CD4-positive, alpha-beta T cell treated with Interleukin-17A for 1 hour (primary cell): Measurements from ENCODE around the gene TRAPPC4.
"Not testable (repeated sequence)": the region's sequence is repeated elsewhere in the genome, so short reads cannot be mapped to it uniquely, and the experiment has no call there.

Experiments
- DNase-seq: peaks from one replicate; pipeline ENCODE4 v3.0.0-alpha.2; 2020

Gene TRAPPC4

GRCh38 chr11:119014209-119014924 is 4.2 kb upstream of the TRAPPC4 start:
- DNase-seq = no peak

GRCh38 chr11:119015054-119015611 is 3.4 kb upstream of the TRAPPC4 start:
- DNase-seq = no peak

- no peak for DNase-seq
Measured at GRCh38 chr11:119016216-119017009, 2.2 kb upstream of the TRAPPC4 start.

- DNase-seq = not testable (repeated sequence)
Measured at GRCh38 chr11:119017377-119017776, 1.2 kb upstream of the TRAPPC4 start.

GRCh38 chr11:119019996-119020395 is 1.4 kb downstream of the TRAPPC4 start:
- no peak for DNase-seq

GRCh38 chr11:119021631-119022030 is 3.1 kb downstream of the TRAPPC4 start:
- no peak for DNase-seq

GRCh38 chr11:119023741-119024140 is 5.2 kb downstream of the TRAPPC4 start:
- DNase-seq = no peak

- no peak for DNase-seq
Measured at GRCh38 chr11:119024430-119025098, 6.0 kb downstream of the TRAPPC4 start.

GRCh38 chr11:119025099-119025473 is 6.5 kb downstream of the TRAPPC4 start:
- no peak for DNase-seq

- DNase-seq = no peak
Measured at GRCh38 chr11:119025541-119025940, 7.0 kb downstream of the TRAPPC4 start.

GRCh38 chr11:119025978-119026766 is 7.6 kb downstream of the TRAPPC4 start:
- no peak for DNase-seq

GRCh38 chr11:119026970-119027369 is 8.4 kb downstream of the TRAPPC4 start:
- no peak for DNase-seq

GRCh38 chr11:119027561-119028345 is 9.2 kb downstream of the TRAPPC4 start:
- DNase-seq = no peak

GRCh38 chr11:119028346-119029068 is 9.9 kb downstream of the TRAPPC4 start:
- DNase-seq = no peak

GRCh38 chr11:119029069-119029339 is 10.4 kb downstream of the TRAPPC4 start:
- no peak for DNase-seq

GRCh38 chr11:119029340-119030028 is 10.9 kb downstream of the TRAPPC4 start:
- DNase-seq = no peak

GRCh38 chr11:119030029-119030328 is 11.4 kb downstream of the TRAPPC4 start:
- no peak for DNase-seq

GRCh38 chr11:119030329-119031047 is 11.9 kb downstream of the TRAPPC4 start, which contains the start of gene SLC37A4:
Gene SLC37A4 (minus strand): TSS chr11:119030877.
- DNase-seq = peak; percentile 99

- DNase-seq = no peak
Measured at GRCh38 chr11:119031912-119032280, 13.3 kb downstream of the TRAPPC4 start.

GRCh38 chr11:119033421-119033820 is 14.9 kb downstream of the TRAPPC4 start:
- DNase-seq = not testable (repeated sequence)
